Neuronal stem cell (in vitro differentiated cells): Measurements from ENCODE around the gene SETD2.

Source experiments
- DNase-seq: peaks from one replicate; pipeline ENCODE4 v3.0.0-alpha.2; 2013; ENCODE audit warnings: low spot score
- H2AFZ ChIP-seq: one replicate; pipeline ENCODE4 v1.6.1; 2013; ENCODE audit warnings: mild to moderate bottlenecking, low read length, inconsistent platforms
- H2AK5ac ChIP-seq: 2 replicates; pipeline ENCODE4 v1.6.1; 2013; ENCODE audit warnings: low read depth, mild to moderate bottlenecking, inconsistent platforms, low read length, moderate library complexity, mixed read lengths
- H2BK120ac ChIP-seq: 2 replicates; pipeline ENCODE4 v1.6.1; 2013; ENCODE audit warnings: low read depth, mild to moderate bottlenecking, inconsistent platforms, low read length, moderate library complexity, mixed read lengths
- H2BK12ac ChIP-seq: one replicate; pipeline ENCODE4 v1.6.1; 2013; ENCODE audit warnings: low read length, inconsistent platforms
- H2BK15ac ChIP-seq: 2 replicates; pipeline ENCODE4 v1.6.1; 2013; ENCODE audit warnings: mild to moderate bottlenecking, low read length, inconsistent platforms, mixed read lengths
- H2BK5ac ChIP-seq: one replicate; pipeline ENCODE4 v1.6.1; 2013; ENCODE audit warnings: inconsistent platforms, mild to moderate bottlenecking, low read length, moderate library complexity
- H3K14ac ChIP-seq: one replicate; pipeline ENCODE4 v1.6.1; 2013; ENCODE audit warnings: low read length, inconsistent platforms
- H3K18ac ChIP-seq: 2 replicates; pipeline ENCODE4 v1.6.1; 2013; ENCODE audit warnings: low read length, inconsistent platforms
- H3K23ac ChIP-seq: 2 replicates; pipeline ENCODE4 v1.6.1; 2013; ENCODE audit warnings: low read depth, mild to moderate bottlenecking, mixed read lengths, low read length, inconsistent platforms; ENCODE audit not compliant: poor library complexity
- H3K27ac ChIP-seq: replicated peaks from 3 replicates; pipeline ENCODE4 v1.5.1; 2013; ENCODE audit warnings: low read length, inconsistent platforms
- H3K27me3 ChIP-seq, 3 experiments: 2 replicates each; pipeline ENCODE4 v1.6.1; 2013; ENCODE audit warnings: low read length in 3 of 3, mild to moderate bottlenecking in 2 of 3, inconsistent platforms in 1 of 3, low read depth in 1 of 3, mixed read lengths in 1 of 3, moderate library complexity in 1 of 3; ENCODE audit not compliant: control insufficient read depth in 3 of 3, insufficient read depth in 3 of 3
- H3K36me3 ChIP-seq, 2 donors: replicated peaks in 1 of 2; 2 replicates each; pipeline ENCODE4 v1.6.1; 2013; ENCODE audit warnings: low read length in 2 of 2; ENCODE audit not compliant: control insufficient read depth in 2 of 2, insufficient read depth in 2 of 2
- H3K4ac ChIP-seq: 2 replicates; pipeline ENCODE4 v1.6.1; 2013; ENCODE audit warnings: inconsistent platforms, mild to moderate bottlenecking, low read length, moderate library complexity
- H3K4me1 ChIP-seq, 2 donors: 1 replicate in 1 of 2; 2 replicates in 1 of 2; pipeline ENCODE4 v1.6.1; 2013; ENCODE audit warnings: low read length in 2 of 2, low read depth in 1 of 2; ENCODE audit not compliant: control insufficient read depth in 2 of 2, insufficient read depth in 1 of 2
- H3K4me2 ChIP-seq: one replicate; pipeline ENCODE4 v1.6.1; 2013; ENCODE audit warnings: mild to moderate bottlenecking, low read length, inconsistent platforms; ENCODE audit not compliant: insufficient read depth, poor library complexity, severe bottlenecking
- H3K4me3 ChIP-seq, 2 donors: 2 replicates each; pipeline ENCODE4 v1.5.1; 2013; ENCODE audit warnings: low read length in 2 of 2, mild to moderate bottlenecking in 2 of 2, inconsistent platforms in 1 of 2, moderate library complexity in 1 of 2
- H3K79me1 ChIP-seq: one replicate; pipeline ENCODE4 v1.6.1; 2013; ENCODE audit warnings: low read depth, mild to moderate bottlenecking, inconsistent platforms, low read length, moderate library complexity
- H3K9ac ChIP-seq: one replicate; pipeline ENCODE4 v1.6.1; 2013; ENCODE audit warnings: mild to moderate bottlenecking, low read depth, low read length, inconsistent platforms; ENCODE audit not compliant: poor library complexity
- H3K9me3 ChIP-seq, 2 donors: replicated peaks in 1 of 2; 2 replicates each; pipeline versions ENCODE3 to v1.6.1; 2013; ENCODE audit warnings: low read length in 2 of 2, mild to moderate bottlenecking in 2 of 2, inconsistent platforms in 1 of 2, low read depth in 1 of 2, mixed read lengths in 1 of 2, moderate library complexity in 1 of 2; ENCODE audit not compliant: control insufficient read depth in 2 of 2, insufficient read depth in 1 of 2
- H4K8ac ChIP-seq: one replicate; pipeline ENCODE4 v1.6.1; 2013; ENCODE audit warnings: low read depth, mild to moderate bottlenecking, inconsistent platforms, low read length, moderate library complexity
- H4K91ac ChIP-seq: one replicate; pipeline ENCODE4 v1.6.1; 2013; ENCODE audit warnings: low read length, low read depth, mild to moderate bottlenecking, inconsistent platforms; ENCODE audit not compliant: poor library complexity
- WGBS, 2 donors: extraction: QIAGEN DNeasy Blood & Tissue Kit; methylation state at CpG; one replicate each; pipeline ENCODE4 v1.1.7; 2013; ENCODE audit warnings: missing lambda C conversion rate in 2 of 2, mixed read lengths in 1 of 2; ENCODE audit not compliant: insufficient read length in 2 of 2, insufficient replicate concordance in 1 of 2; ENCODE audit errors: extremely low coverage in 2 of 2; 5-methylcytosine and 5-hydroxymethylcytosine counted together

SETD2 gene

DNA sequence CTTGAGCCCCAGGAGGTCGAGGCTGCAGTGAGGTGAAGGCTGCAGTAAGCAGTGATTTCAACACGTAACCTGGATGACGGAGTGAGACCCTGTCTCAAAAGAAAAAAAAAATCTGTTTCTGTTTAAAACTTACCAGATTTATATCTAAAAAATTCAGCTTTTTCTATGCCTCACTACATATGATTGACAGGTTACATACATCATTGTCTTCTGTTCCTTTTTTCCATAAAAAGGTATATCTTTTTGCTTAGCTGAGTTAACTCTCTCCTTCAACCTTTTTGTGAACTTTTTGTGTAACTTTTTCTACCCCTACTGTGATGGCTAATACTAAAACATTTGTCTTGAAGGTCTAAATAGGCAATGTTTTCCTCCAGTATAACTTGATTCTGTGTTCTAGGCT lies 38.6 kb upstream of the SETD2 start:
- Histone ChIP-seq H3K9me3 (no peaks in the 10 kb centered on the region), H2BK15ac (no peak overlapping the region), H3K4ac (no peak overlapping the region), H3K4me3 (no peak overlapping the region), H4K8ac (no peak overlapping the region), H4K91ac (no peak overlapping the region), H2BK5ac (no peak overlapping the region), H3K27me3 (no peaks in the 10 kb centered on the region), H3K4me2 (no peak overlapping the region), H3K27ac (no peak overlapping the region), H3K23ac (no peak overlapping the region), H2AK5ac (no peak overlapping the region), H3K18ac (no peak overlapping the region), H3K36me3 (no peaks in the 10 kb centered on the region), H2BK120ac (no peak overlapping the region), H3K9ac (no peak overlapping the region), H3K79me1 (no peaks in the 10 kb centered on the region), H2BK12ac (no peak overlapping the region), H2AFZ (no peak overlapping the region), H3K4me1 (no peaks in the 10 kb centered on the region), H3K14ac (no peak overlapping the region)
- DNase-seq: no peak
- no CpG with 5 or more reads among the region's 3 CpGs for WGBS, 2 donors

GRCh38 chr3:47197287-47197686 lies 33.4 kb upstream of the SETD2 start:
- Histone ChIP-seq H4K8ac (no peak overlapping the region), H3K14ac (no peak overlapping the region), H3K9ac (no peak overlapping the region), H2BK12ac (no peak overlapping the region), H2BK120ac (no peak overlapping the region), H2BK5ac (no peak overlapping the region), H3K4me1 (no peaks in the 10 kb centered on the region), H3K4me3 (no peak overlapping the region), H2AFZ (no peak overlapping the region), H3K4me2 (no peak overlapping the region), H3K36me3 (no peaks in the 10 kb centered on the region), H3K79me1 (no peaks in the 10 kb centered on the region), H3K18ac (no peak overlapping the region), H3K27ac (no peak overlapping the region), H4K91ac (no peak overlapping the region), H3K23ac (no peak overlapping the region), H2BK15ac (no peak overlapping the region), H2AK5ac (no peak overlapping the region), H3K9me3 (no peaks in the 10 kb centered on the region), H3K4ac (no peak overlapping the region), H3K27me3 (no peaks in the 10 kb centered on the region)
- WGBS, 2 donors: no CpG with 5 or more reads among the region's 3 CpGs
- DNase-seq: no peak

DNA sequence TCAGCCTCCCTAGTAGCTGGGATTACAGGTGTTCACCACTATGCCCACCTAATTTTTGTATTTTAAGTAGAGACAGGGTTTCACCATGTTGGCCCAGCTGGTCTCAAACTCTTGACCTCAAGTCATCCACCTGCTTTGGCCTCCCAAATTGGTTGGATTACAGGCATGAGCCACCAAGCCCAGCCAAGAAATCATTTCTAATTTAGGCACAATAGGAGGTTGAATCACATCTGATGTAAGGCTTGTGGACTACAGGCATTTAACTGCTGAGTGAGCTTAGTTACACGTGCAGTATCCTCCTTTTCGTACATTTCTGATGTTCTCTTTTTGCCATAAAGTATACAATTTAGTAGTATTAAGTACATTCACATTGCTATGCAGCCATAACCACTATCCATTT lies 31.1 kb upstream of the SETD2 start:
- Histone ChIP-seq H2AK5ac (no peak overlapping the region), H3K36me3 (no peaks in the 10 kb centered on the region), H3K9ac (no peak overlapping the region), H3K18ac (no peak overlapping the region), H3K27ac (no peak overlapping the region), H3K14ac (no peak overlapping the region), H3K4ac (no peak overlapping the region), H4K91ac (no peak overlapping the region), H3K4me1 (no peaks in the 10 kb centered on the region), H3K9me3 (no peaks in the 10 kb centered on the region), H2BK15ac (no peak overlapping the region), H3K79me1 (no peaks in the 10 kb centered on the region), H2AFZ (no peak overlapping the region), H4K8ac (no peak overlapping the region), H2BK5ac (no peak overlapping the region), H3K27me3 (no peaks in the 10 kb centered on the region), H2BK120ac (no peak overlapping the region), H3K23ac (no peak overlapping the region), H3K4me2 (no peak overlapping the region), H2BK12ac (no peak overlapping the region), H3K4me3 (no peak overlapping the region)
- no peak for DNase-seq
- WGBS, 2 donors: no CpG with 5 or more reads among the region's 2 CpGs

- Histone ChIP-seq H2AFZ (no peak overlapping the region), H2BK12ac (no peak overlapping the region), H2AK5ac (no peak overlapping the region), H3K18ac (no peak overlapping the region), H3K36me3 (no peaks in the 10 kb centered on the region), H3K9me3 (no peaks in the 10 kb centered on the region), H3K14ac (no peak overlapping the region), H3K27me3 (no peaks in the 10 kb centered on the region), H4K8ac (no peak overlapping the region), H2BK5ac (no peak overlapping the region), H3K27ac (no peak overlapping the region), H3K4ac (no peak overlapping the region), H2BK120ac (no peak overlapping the region), H3K4me3 (no peak overlapping the region), H4K91ac (no peak overlapping the region), H3K9ac (no peak overlapping the region), H3K79me1 (no peaks in the 10 kb centered on the region), H3K23ac (no peak overlapping the region), H2BK15ac (no peak overlapping the region), H3K4me2 (no peak overlapping the region), H3K4me1 (no peaks in the 10 kb centered on the region)
- no CpG with 5 or more reads among the region's 4 CpGs for WGBS, 2 donors
- no peak for DNase-seq
Observed at GRCh38 chr3:47193871-47194859, 30.3 kb upstream of the SETD2 start.
